Measurements from ENCODE around the gene GPX5. TPM values are rescaled to one million over a fixed set of nuclear protein-coding genes. Genes with fewer than 3 reads are reported as not detected.

Gene GPX5
- total and polyA plus RNA-seq, 2 experiments from 2014 or later: not detected

DNA sequence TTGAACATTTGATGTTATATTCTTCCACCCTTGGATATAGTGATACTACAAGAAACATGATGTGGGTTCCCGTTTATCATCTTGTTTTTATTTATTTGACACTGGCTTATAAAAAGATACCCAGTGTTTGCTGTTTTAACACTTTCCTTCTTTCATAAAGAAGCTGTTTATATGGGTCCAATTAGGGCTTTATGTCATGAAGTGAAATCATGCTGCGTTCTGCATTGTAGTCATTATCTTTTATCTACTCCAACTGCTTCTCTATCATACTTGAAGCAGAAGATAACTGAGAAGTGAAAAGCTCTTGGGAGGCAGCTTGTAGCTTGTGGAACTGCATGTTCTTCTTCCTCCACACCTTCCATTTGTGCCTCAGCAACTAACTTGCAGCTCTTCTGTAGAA lies 57.8 kb downstream of the GPX5 start (continued):
- TF ChIP-seq, protein P1, sequence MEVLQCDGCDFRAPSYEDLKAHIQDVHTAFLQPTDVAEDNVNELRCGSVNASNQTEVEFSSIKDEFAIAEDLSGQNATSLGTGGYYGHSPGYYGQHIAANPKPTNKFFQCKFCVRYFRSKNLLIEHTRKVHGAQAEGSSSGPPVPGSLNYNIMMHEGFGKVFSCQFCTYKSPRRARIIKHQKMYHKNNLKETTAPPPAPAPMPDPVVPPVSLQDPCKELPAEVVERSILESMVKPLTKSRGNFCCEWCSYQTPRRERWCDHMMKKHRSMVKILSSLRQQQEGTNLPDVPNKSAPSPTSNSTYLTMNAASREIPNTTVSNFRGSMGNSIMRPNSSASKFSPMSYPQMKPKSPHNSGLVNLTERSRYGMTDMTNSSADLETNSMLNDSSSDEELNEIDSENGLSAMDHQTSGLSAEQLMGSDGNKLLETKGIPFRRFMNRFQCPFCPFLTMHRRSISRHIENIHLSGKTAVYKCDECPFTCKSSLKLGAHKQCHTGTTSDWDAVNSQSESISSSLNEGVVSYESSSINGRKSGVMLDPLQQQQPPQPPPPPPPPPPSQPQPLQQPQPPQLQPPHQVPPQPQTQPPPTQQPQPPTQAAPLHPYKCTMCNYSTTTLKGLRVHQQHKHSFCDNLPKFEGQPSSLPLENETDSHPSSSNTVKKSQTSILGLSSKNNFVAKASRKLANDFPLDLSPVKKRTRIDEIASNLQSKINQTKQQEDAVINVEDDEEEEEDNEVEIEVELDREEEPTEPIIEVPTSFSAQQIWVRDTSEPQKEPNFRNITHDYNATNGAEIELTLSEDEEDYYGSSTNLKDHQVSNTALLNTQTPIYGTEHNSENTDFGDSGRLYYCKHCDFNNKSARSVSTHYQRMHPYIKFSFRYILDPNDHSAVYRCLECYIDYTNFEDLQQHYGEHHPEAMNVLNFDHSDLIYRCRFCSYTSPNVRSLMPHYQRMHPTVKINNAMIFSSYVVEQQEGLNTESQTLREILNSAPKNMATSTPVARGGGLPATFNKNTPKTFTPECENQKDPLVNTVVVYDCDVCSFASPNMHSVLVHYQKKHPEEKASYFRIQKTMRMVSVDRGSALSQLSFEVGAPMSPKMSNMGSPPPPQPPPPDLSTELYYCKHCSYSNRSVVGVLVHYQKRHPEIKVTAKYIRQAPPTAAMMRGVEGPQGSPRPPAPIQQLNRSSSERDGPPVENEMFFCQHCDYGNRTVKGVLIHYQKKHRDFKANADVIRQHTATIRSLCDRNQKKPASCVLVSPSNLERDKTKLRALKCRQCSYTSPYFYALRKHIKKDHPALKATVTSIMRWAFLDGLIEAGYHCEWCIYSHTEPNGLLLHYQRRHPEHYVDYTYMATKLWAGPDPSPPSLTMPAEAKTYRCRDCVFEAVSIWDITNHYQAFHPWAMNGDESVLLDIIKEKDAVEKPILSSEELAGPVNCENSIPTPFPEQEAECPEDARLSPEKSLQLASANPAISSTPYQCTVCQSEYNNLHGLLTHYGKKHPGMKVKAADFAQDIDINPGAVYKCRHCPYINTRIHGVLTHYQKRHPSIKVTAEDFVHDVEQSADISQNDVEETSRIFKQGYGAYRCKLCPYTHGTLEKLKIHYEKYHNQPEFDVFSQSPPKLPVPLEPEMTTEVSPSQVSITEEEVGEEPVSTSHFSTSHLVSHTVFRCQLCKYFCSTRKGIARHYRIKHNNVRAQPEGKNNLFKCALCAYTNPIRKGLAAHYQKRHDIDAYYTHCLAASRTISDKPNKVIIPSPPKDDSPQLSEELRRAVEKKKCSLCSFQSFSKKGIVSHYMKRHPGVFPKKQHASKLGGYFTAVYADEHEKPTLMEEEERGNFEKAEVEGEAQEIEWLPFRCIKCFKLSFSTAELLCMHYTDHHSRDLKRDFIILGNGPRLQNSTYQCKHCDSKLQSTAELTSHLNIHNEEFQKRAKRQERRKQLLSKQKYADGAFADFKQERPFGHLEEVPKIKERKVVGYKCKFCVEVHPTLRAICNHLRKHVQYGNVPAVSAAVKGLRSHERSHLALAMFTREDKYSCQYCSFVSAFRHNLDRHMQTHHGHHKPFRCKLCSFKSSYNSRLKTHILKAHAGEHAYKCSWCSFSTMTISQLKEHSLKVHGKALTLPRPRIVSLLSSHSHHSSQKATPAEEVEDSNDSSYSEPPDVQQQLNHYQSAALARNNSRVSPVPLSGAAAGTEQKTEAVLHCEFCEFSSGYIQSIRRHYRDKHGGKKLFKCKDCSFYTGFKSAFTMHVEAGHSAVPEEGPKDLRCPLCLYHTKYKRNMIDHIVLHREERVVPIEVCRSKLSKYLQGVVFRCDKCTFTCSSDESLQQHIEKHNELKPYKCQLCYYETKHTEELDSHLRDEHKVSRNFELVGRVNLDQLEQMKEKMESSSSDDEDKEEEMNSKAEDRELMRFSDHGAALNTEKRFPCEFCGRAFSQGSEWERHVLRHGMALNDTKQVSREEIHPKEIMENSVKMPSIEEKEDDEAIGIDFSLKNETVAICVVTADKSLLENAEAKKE (CRISPR knock-in tag; IDR thresholded peaks at IDR 0.05): no peak
- TF ChIP-seq EZH2phosphoT487 (IDR thresholded peaks at IDR 0.05; ENCODE audit: unreplicated experiment): no peak
- TF ChIP-seq ZNF114 (CRISPR knock-in tag; IDR thresholded peaks at IDR 0.05): no peak
- no peak for TF ChIP-seq CREB1 (CRISPR knock-in tag; IDR thresholded peaks at IDR 0.05; ENCODE audit: low read depth)
- TF ChIP-seq ZNF331 (CRISPR knock-in tag; IDR thresholded peaks at IDR 0.05; ENCODE audit: low read depth): no peak
- no peak for TF ChIP-seq STAT1 (IDR thresholded peaks at IDR 0.05; ENCODE audit: unreplicated experiment)
- TF ChIP-seq, protein P2, sequence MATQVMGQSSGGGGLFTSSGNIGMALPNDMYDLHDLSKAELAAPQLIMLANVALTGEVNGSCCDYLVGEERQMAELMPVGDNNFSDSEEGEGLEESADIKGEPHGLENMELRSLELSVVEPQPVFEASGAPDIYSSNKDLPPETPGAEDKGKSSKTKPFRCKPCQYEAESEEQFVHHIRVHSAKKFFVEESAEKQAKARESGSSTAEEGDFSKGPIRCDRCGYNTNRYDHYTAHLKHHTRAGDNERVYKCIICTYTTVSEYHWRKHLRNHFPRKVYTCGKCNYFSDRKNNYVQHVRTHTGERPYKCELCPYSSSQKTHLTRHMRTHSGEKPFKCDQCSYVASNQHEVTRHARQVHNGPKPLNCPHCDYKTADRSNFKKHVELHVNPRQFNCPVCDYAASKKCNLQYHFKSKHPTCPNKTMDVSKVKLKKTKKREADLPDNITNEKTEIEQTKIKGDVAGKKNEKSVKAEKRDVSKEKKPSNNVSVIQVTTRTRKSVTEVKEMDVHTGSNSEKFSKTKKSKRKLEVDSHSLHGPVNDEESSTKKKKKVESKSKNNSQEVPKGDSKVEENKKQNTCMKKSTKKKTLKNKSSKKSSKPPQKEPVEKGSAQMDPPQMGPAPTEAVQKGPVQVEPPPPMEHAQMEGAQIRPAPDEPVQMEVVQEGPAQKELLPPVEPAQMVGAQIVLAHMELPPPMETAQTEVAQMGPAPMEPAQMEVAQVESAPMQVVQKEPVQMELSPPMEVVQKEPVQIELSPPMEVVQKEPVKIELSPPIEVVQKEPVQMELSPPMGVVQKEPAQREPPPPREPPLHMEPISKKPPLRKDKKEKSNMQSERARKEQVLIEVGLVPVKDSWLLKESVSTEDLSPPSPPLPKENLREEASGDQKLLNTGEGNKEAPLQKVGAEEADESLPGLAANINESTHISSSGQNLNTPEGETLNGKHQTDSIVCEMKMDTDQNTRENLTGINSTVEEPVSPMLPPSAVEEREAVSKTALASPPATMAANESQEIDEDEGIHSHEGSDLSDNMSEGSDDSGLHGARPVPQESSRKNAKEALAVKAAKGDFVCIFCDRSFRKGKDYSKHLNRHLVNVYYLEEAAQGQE (IDR thresholded peaks at IDR 0.05; ENCODE audit: unreplicated experiment): no peak

Other genes starting within 250 kb of the GPX5 start
- 8.4 and 10.5 TPM in 2 replicates for gene PGBD1, start 244.3 kb upstream of the GPX5 start, total RNA-seq (2014; rRNA removed; shearing (Covaris generic))
- gene PGBD1, start 244.3 kb upstream of the GPX5 start, polyA plus RNA-seq (2016; fragmentation: Nextera tagmentation; extraction: Ambion mirVana): 6.0 and 7.5 TPM in 2 replicates
- 4.7 and 12.1 TPM in 2 replicates for gene ZSCAN31, start 189.7 kb upstream of the GPX5 start, total RNA-seq (2014; rRNA removed; shearing (Covaris generic))
- 2.8 and 3.1 TPM in 2 replicates for gene ZSCAN31, start 189.7 kb upstream of the GPX5 start, polyA plus RNA-seq (2016; fragmentation: Nextera tagmentation; extraction: Ambion mirVana)
- gene ZKSCAN3, start 175.9 kb upstream of the GPX5 start, total RNA-seq (2014; rRNA removed; shearing (Covaris generic)): 4.3 and 7.6 TPM in 2 replicates
- 2.8 and 3.0 TPM in 2 replicates for gene ZKSCAN3, start 175.9 kb upstream of the GPX5 start, polyA plus RNA-seq (2016; fragmentation: Nextera tagmentation; extraction: Ambion mirVana)
- gene ZSCAN12, start 126.1 kb upstream of the GPX5 start, total RNA-seq (2014; rRNA removed; shearing (Covaris generic)): 5.7 and 7.3 TPM in 2 replicates
- gene ZSCAN12, start 126.1 kb upstream of the GPX5 start, polyA plus RNA-seq (2016; fragmentation: Nextera tagmentation; extraction: Ambion mirVana): 1.9 and 2.0 TPM in 2 replicates
- 3.1 and 7.8 TPM in 2 replicates for gene ZSCAN23, start 82.4 kb upstream of the GPX5 start, total RNA-seq (2014; rRNA removed; shearing (Covaris generic))
- 0.30 and 1.9 TPM in 2 replicates for gene ZSCAN23, start 82.4 kb upstream of the GPX5 start, polyA plus RNA-seq (2016; fragmentation: Nextera tagmentation; extraction: Ambion mirVana)
- gene GPX6, start 10.1 kb upstream of the GPX5 start, total RNA-seq (2014; rRNA removed; shearing (Covaris generic)): not detected in 2 replicates
- gene GPX6, start 10.1 kb upstream of the GPX5 start, polyA plus RNA-seq (2016; fragmentation: Nextera tagmentation; extraction: Ambion mirVana): not detected in 2 replicates

Data from GM23338 (cell line).